Measurements from ENCODE around the gene GYG2.

- TF ChIP-seq CTCF (IDR thresholded peaks at IDR 0.05): no peak
- no peak for TF ChIP-seq POLR2AphosphoS5 (IDR thresholded peaks at IDR 0.05)
- no peak for TF ChIP-seq POLR2A (IDR thresholded peaks at IDR 0.05; ENCODE audit: low read depth)
These were observed 45.7 kb downstream of the GYG2 start for GRCh38 chrX:2874222-2875135.

Measured in esophagus muscularis mucosa (tissue), 3 donors.